Neural cell (in vitro differentiated cells): ENCODE data around the gene ASCC2. TPM values are rescaled to one million over a fixed set of nuclear protein-coding genes. Genes with fewer than 3 reads are reported as not detected.

Source experiments
- H2AFZ ChIP-seq: fragments of 200-600, 300-800 bp; sonication (generic), shearing (Covaris generic); 2 replicates; pipeline ENCODE4 v1.6.0; 2014; ENCODE audit warnings: low read depth, mild to moderate bottlenecking, antibody characterized with exemption, low read length, moderate library complexity
- H3F3A ChIP-seq: fragments of 200-600 bp; shearing (Covaris generic); 2 replicates; pipeline ENCODE4 v1.6.1; 2016; ENCODE audit warnings: mild to moderate bottlenecking, moderate library complexity, mixed read lengths, antibody characterized with exemption, low read length; ENCODE audit not compliant: insufficient read depth, poor library complexity, severe bottlenecking
- H3K27ac ChIP-seq: fragments of 200-600, 300-800 bp; sonication (generic), shearing (Covaris generic); 2 replicates; pipeline ENCODE4 v1.5.1; 2014; ENCODE audit warnings: mild to moderate bottlenecking, low read length, moderate library complexity
- H3K27me3 ChIP-seq: fragments of 300-800, 200-600 bp; sonication (generic), shearing (Covaris generic); 2 replicates; pipeline ENCODE4 v1.6.0; 2014; ENCODE audit warnings: mild to moderate bottlenecking, low read depth, low read length, moderate library complexity; ENCODE audit not compliant: insufficient read depth
- H3K36me3 ChIP-seq: fragments of 300-800, 200-600 bp; sonication (generic), shearing (Covaris generic); 2 replicates; pipeline ENCODE4 v1.5.1; 2014; ENCODE audit warnings: mild to moderate bottlenecking, antibody characterized with exemption, low read length, moderate library complexity; ENCODE audit not compliant: insufficient read depth
- H3K4me2 ChIP-seq: fragments of 300-800, 200-600 bp; sonication (generic), shearing (Covaris generic); 2 replicates; pipeline ENCODE4 v1.6.0; 2014; ENCODE audit warnings: mild to moderate bottlenecking, low read length
- H3K4me3 ChIP-seq: fragments of 300-800, 200-600 bp; sonication (generic), shearing (Covaris generic); 2 replicates; pipeline ENCODE4 v1.5.1; 2014; ENCODE audit warnings: mild to moderate bottlenecking, low read length, moderate library complexity
- H3K79me2 ChIP-seq: fragments of 200-600 bp; shearing (Covaris generic); replicated peaks from 2 replicates; pipeline ENCODE4 v1.6.0; 2014; ENCODE audit warnings: mild to moderate bottlenecking, low read length, moderate library complexity; ENCODE audit not compliant: insufficient read depth
- H3K9ac ChIP-seq: fragments of 300-800, 200-600 bp; sonication (generic), shearing (Covaris generic); 2 replicates; pipeline ENCODE4 v1.6.1; 2016; ENCODE audit warnings: mild to moderate bottlenecking, low read length, mixed read lengths
- H3K9me2 ChIP-seq: fragments of 200-600 bp; shearing (Covaris generic); 2 replicates; pipeline ENCODE4 v1.6.1; 2016; ENCODE audit warnings: mild to moderate bottlenecking, low read length, mixed read lengths; ENCODE audit not compliant: insufficient read depth
- H3K9me3 ChIP-seq: fragments of 200-600, 300-800 bp; sonication (generic), shearing (Covaris generic); 2 replicates; pipeline ENCODE4 v1.6.1; 2016; ENCODE audit warnings: mild to moderate bottlenecking, mixed run types, low read length, moderate library complexity, mixed read lengths
- H4K20me1 ChIP-seq: fragments of 200-600 bp; shearing (Covaris generic); 2 replicates; pipeline ENCODE4 v1.6.1; 2016; ENCODE audit warnings: mild to moderate bottlenecking, mixed run types; ENCODE audit not compliant: insufficient read depth
- CTCF ChIP-seq: fragments of 450-650 bp; IDR thresholded peaks from 2 replicates; pipeline ENCODE4 v1.5.1; 2014; ENCODE audit warnings: antibody characterized with exemption, mild to moderate bottlenecking, moderate library complexity; ENCODE audit not compliant: poor library complexity, severe bottlenecking
- EP300 ChIP-seq: fragments of 450-650 bp; conservative IDR thresholded peaks from 2 replicates; pipeline ENCODE4 v1.6.1; 2014; ENCODE audit warnings: antibody characterized with exemption, mild to moderate bottlenecking, moderate library complexity; ENCODE audit not compliant: poor library complexity, severe bottlenecking
- EZH2 ChIP-seq: fragments of 200-600, 300-800 bp; shearing (Covaris generic), sonication (generic); IDR thresholded peaks from 2 replicates; pipeline ENCODE4 v1.6.1; 2014; ENCODE audit warnings: antibody characterized with exemption, low read length, borderline replicate concordance, mild to moderate bottlenecking; ENCODE audit not compliant: insufficient read depth, poor library complexity, severe bottlenecking
- MXI1 ChIP-seq: fragments of 450-650 bp; conservative IDR thresholded peaks from 2 replicates; pipeline ENCODE4 v1.6.1; 2014; ENCODE audit warnings: antibody characterized with exemption, mild to moderate bottlenecking; ENCODE audit not compliant: poor library complexity, severe bottlenecking
- POLR2AphosphoS5 ChIP-seq: IDR thresholded peaks from 2 replicates; pipeline ENCODE4 v1.6.1; 2012
- RAD21 ChIP-seq: fragments of 450-650 bp; conservative IDR thresholded peaks from 2 replicates; pipeline ENCODE4 v1.6.1; 2014; ENCODE audit warnings: antibody characterized with exemption, mild to moderate bottlenecking, moderate library complexity
- REST ChIP-seq: IDR thresholded peaks from 2 replicates; pipeline ENCODE4 v1.6.1; 2012; ENCODE audit warnings: borderline replicate concordance
- SMC3 ChIP-seq: fragments of 450-650 bp; conservative IDR thresholded peaks from 2 replicates; pipeline ENCODE4 v1.6.1; 2014; ENCODE audit warnings: antibody characterized with exemption, mild to moderate bottlenecking, moderate library complexity; ENCODE audit not compliant: poor library complexity
- TAF1 ChIP-seq: IDR thresholded peaks from 2 replicates; pipeline ENCODE4 v1.6.1; 2012; ENCODE audit warnings: low read depth
- polyA plus RNA-seq: library from polyadenylated mRNA; depleted of rRNA; stranded (reverse); fragments of >200 nt; gene quantifications from 2 replicates; pipeline ENCODE4 v1.2.3, GENCODE V29; 2014

ASCC2 gene
- polyA plus RNA-seq, 1 donor from 2014 or later, result 26.2 TPM

- H3K36me3 ChIP-seq, result no peaks in the 10 kb centered on the region
Observed at GRCh38 chr22:29831186-29831921, 6.7 kb downstream of the ASCC2 start.

GRCh38 chr22:29830585-29830984, 7.5 kb downstream of the ASCC2 start:
- TF ChIP-seq EZH2 (no peak), SMC3 (no peak), CTCF (no peak), TAF1 (no peak), POLR2AphosphoS5 (no peak), RAD21 (no peak), EP300 (no peak), REST (no peak), MXI1 (no peak)
- Histone ChIP-seq H3K27me3 (no peaks in the 10 kb centered on the region), H3K4me3 (no peak overlapping the region), H3K9ac (no peak overlapping the region), H3F3A (no peaks in the 10 kb centered on the region), H4K20me1 (no peaks in the 10 kb centered on the region), H3K9me2 (no peaks in the 10 kb centered on the region), H3K36me3 (no peaks in the 10 kb centered on the region), H3K79me2 (peaks cover 4% of the 10 kb centered on the region), H3K9me3 (no peaks in the 10 kb centered on the region), H3K4me2 (no peak overlapping the region), H3K27ac (no peak overlapping the region), H2AFZ (no peak overlapping the region)

More at GRCh38 chr22:29831186-29831921, 6.7 kb downstream of the ASCC2 start:
- Histone ChIP-seq H3K79me2 (peaks cover 11% of the 10 kb centered on the region), H3K9ac (no peak overlapping the region), H3K27ac (no peak overlapping the region), H4K20me1 (no peaks in the 10 kb centered on the region), H3K9me2 (no peaks in the 10 kb centered on the region), H3K4me2 (no peak overlapping the region), H3F3A (no peaks in the 10 kb centered on the region), H3K27me3 (no peaks in the 10 kb centered on the region), H3K9me3 (no peaks in the 10 kb centered on the region), H3K4me3 (no peak overlapping the region), H2AFZ (no peak overlapping the region)
- no peak for TF ChIP-seq TAF1
- TF ChIP-seq POLR2AphosphoS5, result no peak
- no peak for TF ChIP-seq SMC3
- no peak for TF ChIP-seq EZH2
- no peak for TF ChIP-seq RAD21
